Astrocyte (in vitro differentiated cells and primary cell): ENCODE results near the gene CASP10. TPM values are rescaled to one million over a fixed set of nuclear protein-coding genes. Genes with fewer than 3 reads are reported as not detected.

Experiments used
- DNase-seq: peaks from one replicate; pipeline ENCODE4 v3.0.0-alpha.2; 2010; ENCODE audit warnings: low read depth
- FAIRE-seq: peaks from 2 replicates; lab custom pipeline; 2011; peaks lifted over from hg19 to GRCh38; lab: Jason Lieb, UNC
- H2AFZ ChIP-seq: 2 replicates; pipeline ENCODE4 v1.6.0; 2012; ENCODE audit warnings: low read depth, low read length, inconsistent platforms
- H3K27ac ChIP-seq: 2 replicates; pipeline ENCODE4 v1.5.1; 2011; ENCODE audit warnings: low read depth, low read length, inconsistent platforms
- H3K27me3 ChIP-seq: 2 replicates; pipeline ENCODE4 v1.6.0; 2011; ENCODE audit warnings: low read length, inconsistent platforms; ENCODE audit not compliant: insufficient read depth
- H3K36me3 ChIP-seq: 2 replicates; pipeline ENCODE4 v1.5.1; 2011; ENCODE audit warnings: low read length, inconsistent platforms; ENCODE audit not compliant: insufficient read depth
- H3K4me1 ChIP-seq: 2 replicates; pipeline ENCODE4 v1.5.1; 2011; ENCODE audit warnings: low read length, inconsistent platforms; ENCODE audit not compliant: insufficient read depth
- H3K4me2 ChIP-seq: 2 replicates; pipeline ENCODE4 v1.6.0; 2012; ENCODE audit warnings: low read length, inconsistent platforms
- H3K4me3 ChIP-seq: 2 replicates; pipeline ENCODE4 v1.5.1; 2011; ENCODE audit warnings: low read depth, mild to moderate bottlenecking, low read length, inconsistent platforms; ENCODE audit not compliant: insufficient read depth
- H3K79me2 ChIP-seq: 2 replicates; pipeline ENCODE4 v1.6.0; 2012; ENCODE audit warnings: mild to moderate bottlenecking, low read length, inconsistent platforms; ENCODE audit not compliant: insufficient read depth
- H3K9ac ChIP-seq: 2 replicates; pipeline ENCODE4 v1.6.0; 2012; ENCODE audit warnings: mild to moderate bottlenecking, low read length, inconsistent platforms
- H3K9me3 ChIP-seq: 2 replicates; pipeline ENCODE4 v1.5.1; 2012; ENCODE audit warnings: low read depth, mild to moderate bottlenecking, low read length, inconsistent platforms; ENCODE audit not compliant: insufficient read depth
- H4K20me1 ChIP-seq: 2 replicates; pipeline ENCODE4 v1.6.0; 2012; ENCODE audit warnings: low read length, inconsistent platforms; ENCODE audit not compliant: insufficient read depth
- H3K27ac Mint-ChIP-seq: one replicate; pipeline ENCODE4 v1.8.0; 2021; ENCODE audit warnings: mild to moderate bottlenecking, mixed read lengths; ENCODE audit not compliant: unreplicated experiment
- H3K27me3 Mint-ChIP-seq: one replicate; pipeline ENCODE4 v1.8.0; 2021; ENCODE audit warnings: low read depth, mixed read lengths; ENCODE audit not compliant: unreplicated experiment
- H3K36me3 Mint-ChIP-seq: one replicate; pipeline ENCODE4 v1.8.0; 2021; ENCODE audit warnings: low read depth, mixed read lengths; ENCODE audit not compliant: unreplicated experiment
- H3K4me1 Mint-ChIP-seq: one replicate; pipeline ENCODE4 v1.8.0; 2021; ENCODE audit warnings: low read depth, mixed read lengths; ENCODE audit not compliant: unreplicated experiment
- H3K4me3 Mint-ChIP-seq: one replicate; pipeline ENCODE4 v1.8.0; 2021; ENCODE audit warnings: mild to moderate bottlenecking, moderate library complexity, mixed read lengths; ENCODE audit not compliant: unreplicated experiment
- H3K9me3 Mint-ChIP-seq: one replicate; pipeline ENCODE4 v1.8.0; 2021; ENCODE audit warnings: mild to moderate bottlenecking, mixed read lengths; ENCODE audit not compliant: unreplicated experiment
- CTCF ChIP-seq: IDR thresholded peaks from 2 replicates; pipeline ENCODE4 v1.5.1; 2011; ENCODE audit warnings: low read depth, mild to moderate bottlenecking, inconsistent platforms, low read length, moderate library complexity; ENCODE audit not compliant: insufficient read depth
- EZH2 ChIP-seq: IDR thresholded peaks from 2 replicates; pipeline ENCODE4 v1.6.1; 2012; ENCODE audit warnings: mild to moderate bottlenecking, low read length, inconsistent platforms; ENCODE audit not compliant: insufficient read depth
- total RNA-seq: library from RNA; stranded (reverse); gene quantifications from 2 replicates; pipeline ENCODE4 v1.2.1, GENCODE V29; 2021

Gene CASP10
- total RNA-seq, 1 donor from 2014 or later, result 0.43 TPM

GRCh38 chr2:201220102-201220570 lies 37.2 kb downstream of the CASP10 start:
- Mint-ChIP-seq H3K27ac (no peak overlapping the region), H3K4me1 (peaks cover 22% of the 10 kb centered on the region), H3K27me3 (no peaks in the 10 kb centered on the region), H3K36me3 (peaks cover 2% of the 10 kb centered on the region), H3K9me3 (no peaks in the 10 kb centered on the region), H3K4me3 (no peak overlapping the region)
- no peaks in the 10 kb centered on the region for H3K27me3 ChIP-seq
- H2AFZ ChIP-seq, result no peak overlapping the region
- H4K20me1 ChIP-seq, result no peaks in the 10 kb centered on the region
- no peaks in the 10 kb centered on the region for H3K79me2 ChIP-seq
- H3K9ac ChIP-seq, result no peak overlapping the region
- no peaks in the 10 kb centered on the region for H3K9me3 ChIP-seq
- H3K36me3 ChIP-seq, result no peaks in the 10 kb centered on the region
- no peak overlapping the region for H3K27ac ChIP-seq
- DNase-seq (no peak), FAIRE-seq (no peak)
- no peak overlapping the region for H3K4me3 ChIP-seq
- TF ChIP-seq CTCF (no peak), EZH2 (no peak)
- H3K4me2 ChIP-seq, result no peak overlapping the region
- no peaks in the 10 kb centered on the region for H3K4me1 ChIP-seq

- H3K36me3 Mint-ChIP-seq, result peaks cover 2% of the 10 kb centered on the region
- Histone ChIP-seq H4K20me1 (no peaks in the 10 kb centered on the region), H3K27ac (no peak overlapping the region), H2AFZ (no peak overlapping the region), H3K79me2 (no peaks in the 10 kb centered on the region), H3K9me3 (no peaks in the 10 kb centered on the region), H3K9ac (no peak overlapping the region), H3K36me3 (no peaks in the 10 kb centered on the region), H3K27me3 (peaks cover 3% of the 10 kb centered on the region), H3K4me2 (no peak overlapping the region), H3K4me1 (no peaks in the 10 kb centered on the region), H3K4me3 (no peak overlapping the region)
- no peaks in the 10 kb centered on the region for H3K27me3 Mint-ChIP-seq
- DNase-seq (no peak), FAIRE-seq (no peak)
- no peak for TF ChIP-seq CTCF
- TF ChIP-seq EZH2, result no peak
- no peak overlapping the region for H3K4me3 Mint-ChIP-seq
- no peak overlapping the region for H3K27ac Mint-ChIP-seq
- no peaks in the 10 kb centered on the region for H3K9me3 Mint-ChIP-seq
- peaks cover 22% of the 10 kb centered on the region for H3K4me1 Mint-ChIP-seq
Observed at GRCh38 chr2:201223089-201224073, 40.4 kb downstream of the CASP10 start.
